Psoas muscle (tissue), 8 donors: ENCODE measurements around the gene MSH6. TPM values are rescaled to one million over a fixed set of nuclear protein-coding genes. Genes with fewer than 3 reads are reported as not detected.

Source experiments
- ATAC-seq, 4 donors: fragments of 200-7000 bp; cut with Tn5 transposase; one replicate each; pipeline ENCODE4 v1.9.1; 2020; ENCODE audit warnings: moderate library complexity in 3 of 4, mild to moderate bottlenecking in 2 of 4
- DNase-seq, 2 donors: peaks; one replicate each; pipeline ENCODE4 v3.0.0-alpha.2; 2020
- H3K27ac ChIP-seq: fragments of 200-600 bp; one replicate; pipeline ENCODE4 v1.8.0; 2022
- H3K27me3 ChIP-seq, 3 donors: fragments of 200-600 bp in 1 of 3; one replicate each; pipeline versions ENCODE4 v1.6.1 to v1.8.0; 2013 to 2022; ENCODE audit warnings: low read length in 2 of 3, mild to moderate bottlenecking in 2 of 3, moderate library complexity in 1 of 3; ENCODE audit not compliant: insufficient read depth in 3 of 3
- H3K36me3 ChIP-seq, 2 donors: fragments of 200-600 bp in 1 of 2; one replicate each; pipeline versions ENCODE4 v1.6.1 to v1.8.0; 2013 to 2022; ENCODE audit warnings: low read depth in 1 of 2, mild to moderate bottlenecking in 1 of 2, moderate library complexity in 1 of 2; ENCODE audit not compliant: insufficient read depth in 1 of 2
- H3K4me1 ChIP-seq: fragments of 200-600 bp; one replicate; pipeline ENCODE4 v1.8.0; 2022
- H3K4me3 ChIP-seq: fragments of 200-600 bp; one replicate; pipeline ENCODE4 v1.8.0; 2022; ENCODE audit warnings: mild to moderate bottlenecking
- H3K9me3 ChIP-seq: fragments of 200-600 bp; one replicate; pipeline ENCODE4 v1.8.0; 2022
- CTCF ChIP-seq: fragments of 200-600 bp; IDR thresholded peaks from one replicate; pipeline ENCODE4 v1.8.0; 2022; ENCODE audit warnings: antibody characterized with exemption
- WGBS, 3 donors: extraction: QIAGEN DNeasy Blood & Tissue Kit; methylation state at CpG; one replicate each; pipeline versions ENCODE4 v1.1.6 to v1.1.7; 2013; 5-methylcytosine and 5-hydroxymethylcytosine counted together
- intact Hi-C, 2 donors: fragments of 100-400 bp; cut with DNase I; formaldehyde crosslinking; loops; one replicate each; pipeline versions ENCODE4 v1.11.0 to v1.14.2; 2022
- polyA plus RNA-seq, 3 donors: library from polyadenylated mRNA; stranded (reverse); fragments of 200-250 nt; gene quantifications; one replicate each; pipeline ENCODE4 v1.2.3, GENCODE V29; 2013
- total RNA-seq, 4 donors: library from RNA; stranded (reverse); fragmentation: NEBNext Ultra II Directional in 2 of 4; extraction: Animal tissue kit (Norgen Biotek cat#: 25700) in 2 of 4; gene quantifications; one replicate each; pipeline versions ENCODE4 v1.2.1 to v1.2.4, GENCODE V29; 2021 to 2023
- donor health status: healthy with polysubstance abuse.
- donor health status: DM: no; HTN: no; CAD: no; lungs with moderate emphysema.
- donor health status: Bipolar disorder and iron deficiency.
- donor health status: healthy.
- donor health status: DM: yes; HTN: yes; CAD: no.
- donor health status: DM: no; HTN: no; CAD: no.
- donor health status: DM: no; HTN: no; CAD: no.
- donor health status: DM: yes; HTN: yes; CAD: no.

MSH6 gene
- total and polyA plus RNA-seq, 7 donors = 7.7 to 21.1 (median 12.0) TPM

- H3K27me3 ChIP-seq = no peaks in the 10 kb centered on the region
- intact Hi-C loops = no loop called here
- DNase-seq = no peak
- WGBS, 3 donors = 98 to 100% (median 100%) methylated on average over 7 of the region's 7 CpGs
- ATAC-seq = no peak
- TF ChIP-seq CTCF = no peak
- peaks cover 17 to 99% of the 10 kb centered on the region in 2 donors for H3K36me3 ChIP-seq
- no peak overlapping the region for H3K27ac ChIP-seq
- H3K4me3 ChIP-seq = no peak overlapping the region
- H3K9me3 ChIP-seq = peaks cover 7% of the 10 kb centered on the region
- H3K4me1 ChIP-seq = no peaks in the 10 kb centered on the region
These were observed 20.4 kb downstream of the MSH6 start for GRCh38 chr2:47803363-47803762.

GRCh38 chr2:47803770-47804169 lies 20.8 kb downstream of the MSH6 start:
- TF ChIP-seq CTCF = no peak
- Histone ChIP-seq H3K36me3 (peaks cover 17 to 100% of the 10 kb centered on the region in 2 donors), H3K4me1 (no peaks in the 10 kb centered on the region), H3K9me3 (peaks cover 7% of the 10 kb centered on the region), H3K27ac (no peak overlapping the region), H3K27me3 (no peaks in the 10 kb centered on the region), H3K4me3 (no peak overlapping the region)
- DNase-seq = no peak
- ATAC-seq = no peak
- intact Hi-C loops = no loop called here
- 92 to 99% (median 97%) methylated on average over 1 of the region's 1 CpG for WGBS, 3 donors

- Histone ChIP-seq H3K27me3 (no peaks in the 10 kb centered on the region), H3K9me3 (peaks cover 7% of the 10 kb centered on the region), H3K4me3 (no peak overlapping the region), H3K27ac (no peak overlapping the region), H3K36me3 (peaks cover 17 to 99% of the 10 kb centered on the region in 2 donors), H3K4me1 (no peaks in the 10 kb centered on the region)
- no peak for TF ChIP-seq CTCF
- DNase-seq = no peak
- 64 to 68% (median 65%) methylated on average over 6 of the region's 6 CpGs for WGBS, 3 donors
- no peak for ATAC-seq
- intact Hi-C loops = no loop called here
These were observed 22.9 kb downstream of the MSH6 start for GRCh38 chr2:47805850-47806249.

- WGBS, 3 donors = 82 to 86% (median 85%) methylated on average over 4 of the region's 4 CpGs
- Histone ChIP-seq H3K27me3 (no peaks in the 10 kb centered on the region), H3K4me1 (no peaks in the 10 kb centered on the region), H3K4me3 (no peak overlapping the region), H3K9me3 (peaks cover 3% of the 10 kb centered on the region), H3K27ac (no peak overlapping the region), H3K36me3 (peaks cover 13 to 99% of the 10 kb centered on the region in 2 donors)
- no peak for ATAC-seq
- intact Hi-C loops = no loop called here
- no peak for DNase-seq
- no peak for TF ChIP-seq CTCF
These were observed 25.7 kb downstream of the MSH6 start for GRCh38 chr2:47808614-47809013.

GRCh38 chr2:47809903-47810302 lies 27.0 kb downstream of the MSH6 start:
- intact Hi-C loops = no loop called here
- Histone ChIP-seq H3K4me1 (no peaks in the 10 kb centered on the region), H3K4me3 (no peak overlapping the region), H3K9me3 (no peaks in the 10 kb centered on the region), H3K27ac (no peak overlapping the region), H3K27me3 (no peaks in the 10 kb centered on the region), H3K36me3 (peaks cover 9 to 96% of the 10 kb centered on the region in 2 donors)
- 80 to 90% (median 85%) methylated on average over 2 of the region's 2 CpGs for WGBS, 3 donors
- ATAC-seq = no peak
- no peak for DNase-seq
- TF ChIP-seq CTCF = no peak
